Keratinocyte (primary cell): ENCODE data around the gene NUDT2.

Source experiments
- CTCF ChIP-seq, 3 experiments: IDR thresholded peaks in 1 of 3; conservative IDR thresholded peaks in 1 of 3; optimal IDR thresholded peaks in 1 of 3; 2 replicates in 2 of 3; 3 replicates in 1 of 3; pipeline versions ENCODE3 to v1.5.1; 2011; ENCODE audit warnings: low read length in 3 of 3, mild to moderate bottlenecking in 3 of 3, moderate library complexity in 2 of 3, control low read depth in 1 of 3, inconsistent platforms in 1 of 3; ENCODE audit not compliant: insufficient read depth in 2 of 3; ENCODE audit errors: extremely low read depth in 1 of 3
- EZH2 ChIP-seq: IDR thresholded peaks from one replicate; pipeline ENCODE4 v1.6.1; 2012; ENCODE audit warnings: inconsistent platforms, mild to moderate bottlenecking, low read length, moderate library complexity

DNA sequence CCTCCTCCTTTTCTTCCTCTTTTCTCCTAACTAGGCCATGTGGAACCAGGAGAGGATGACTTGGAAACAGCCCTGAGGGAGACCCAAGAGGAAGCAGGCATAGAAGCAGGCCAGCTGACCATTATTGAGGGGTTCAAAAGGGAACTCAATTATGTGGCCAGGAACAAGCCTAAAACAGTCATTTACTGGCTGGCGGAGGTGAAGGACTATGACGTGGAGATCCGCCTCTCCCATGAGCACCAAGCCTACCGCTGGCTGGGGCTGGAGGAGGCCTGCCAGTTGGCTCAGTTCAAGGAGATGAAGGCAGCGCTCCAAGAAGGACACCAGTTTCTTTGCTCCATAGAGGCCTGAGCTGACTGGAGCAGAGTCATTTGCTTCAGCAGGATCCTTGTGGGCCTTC, 13.7 kb downstream of the NUDT2 start:
- TF ChIP-seq CTCF (optimal IDR thresholded peaks at IDR 0.05 in 1 of 3, IDR thresholded peaks at IDR 0.05 in 1 of 3, conservative IDR thresholded peaks at IDR 0.05 in 1 of 3; ENCODE audit: extremely low read depth in 1 of 3, insufficient read depth in 2 of 3, low read length in 3 of 3) (no peak), EZH2 (no peak)
